ENCODE data around the gene AGR2. TPM values are rescaled to one million over a fixed set of nuclear protein-coding genes. Genes with fewer than 3 reads are reported as not detected.

The AGR2 gene
- total RNA-seq, 4 donors from 2014 or later = 0.46 TPM; not detected in 3

DNA sequence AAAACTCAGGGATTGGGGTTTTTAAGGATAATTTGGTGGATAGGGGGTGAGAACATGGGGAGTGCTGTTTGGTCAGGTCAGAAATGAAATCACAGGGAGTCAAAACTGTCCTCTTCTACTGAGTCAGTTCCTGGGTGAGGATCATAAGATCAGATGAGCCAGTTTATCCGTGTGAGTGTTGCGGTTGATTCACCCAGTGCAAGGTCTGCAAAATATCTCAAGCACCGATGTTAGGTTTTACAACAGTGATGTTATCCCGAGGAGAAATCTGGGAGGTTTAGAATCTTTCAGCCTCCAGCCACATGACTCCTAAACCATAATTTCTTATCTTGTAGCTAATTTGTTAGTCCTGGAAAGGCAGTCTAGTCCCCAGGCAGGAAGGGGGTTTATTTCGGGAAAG, 31.7 kb upstream of the AGR2 start:
- ATAC-seq (ENCODE audit: low FRiP score) = no peak
- no peak for TF ChIP-seq CTCF (IDR thresholded peaks at IDR 0.05)
- no peak for DNase-seq (ENCODE audit: low spot score)

- TF ChIP-seq CTCF (IDR thresholded peaks at IDR 0.05) = no peak
- no peak for DNase-seq (ENCODE audit: low spot score)
- ATAC-seq (ENCODE audit: low FRiP score) = no peak
These were observed 28.6 kb upstream of the AGR2 start for GRCh38 chr7:16833373-16833772.

GRCh38 chr7:16826060-16826459, 21.3 kb upstream of the AGR2 start:
- no peak for TF ChIP-seq CTCF (IDR thresholded peaks at IDR 0.05)
- DNase-seq (ENCODE audit: low spot score) = no peak
- no peak for ATAC-seq (ENCODE audit: low FRiP score)

- no peak for TF ChIP-seq CTCF (IDR thresholded peaks at IDR 0.05)
- ATAC-seq (ENCODE audit: low FRiP score) (no peak), DNase-seq (ENCODE audit: low spot score) (no peak)
These were observed 17.2 kb upstream of the AGR2 start for GRCh38 chr7:16822029-16822428.

DNA sequence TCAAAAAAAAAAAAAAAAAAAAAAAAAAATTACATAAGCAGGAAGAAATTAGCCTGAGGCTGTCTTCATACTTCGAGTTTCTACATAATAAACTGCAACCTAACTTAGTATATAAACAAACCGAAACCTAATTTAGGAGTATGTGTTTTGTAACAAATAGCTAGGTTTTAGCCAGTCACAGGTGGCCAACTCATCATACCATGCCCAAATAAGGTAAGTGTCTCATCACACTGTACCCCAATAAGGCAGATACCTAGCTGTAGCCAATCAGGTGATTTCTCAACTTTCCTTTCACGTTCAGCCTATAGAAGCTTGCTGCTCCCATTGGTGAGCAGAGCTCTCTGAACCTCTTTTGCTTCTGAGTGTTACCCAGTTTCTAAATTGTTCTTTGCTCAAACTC, 13.9 kb upstream of the AGR2 start:
- DNase-seq (ENCODE audit: low spot score) (no peak), ATAC-seq (ENCODE audit: low FRiP score) (no peak)
- no peak for TF ChIP-seq CTCF (IDR thresholded peaks at IDR 0.05)

- DNase-seq (ENCODE audit: low spot score) (no peak), ATAC-seq (ENCODE audit: low FRiP score) (no peak)
- no peak for TF ChIP-seq CTCF (IDR thresholded peaks at IDR 0.05)
These were observed 12.7 kb upstream of the AGR2 start for GRCh38 chr7:16817536-16817935.

DNA sequence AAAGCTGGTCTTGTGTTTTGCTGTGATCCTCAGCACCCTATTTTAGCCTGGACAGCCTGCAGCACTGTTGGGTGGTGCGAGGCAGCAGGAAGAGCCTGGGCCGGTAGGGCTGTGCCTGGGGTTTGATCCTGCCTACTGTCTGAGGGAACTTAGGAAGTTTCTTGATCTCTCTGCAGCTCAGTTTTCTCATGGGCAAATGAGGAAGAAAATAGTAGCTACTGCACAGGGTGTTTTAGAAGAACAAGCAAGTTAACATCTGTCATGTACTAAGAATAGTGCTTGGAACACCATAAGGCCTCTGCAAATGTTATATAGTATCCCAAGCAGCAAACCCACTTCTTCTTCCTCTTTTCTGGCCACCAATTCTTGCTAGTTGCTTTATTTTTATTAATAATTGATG, 12.0 kb upstream of the AGR2 start:
- DNase-seq (ENCODE audit: low spot score) (no peak), ATAC-seq (ENCODE audit: low FRiP score) (no peak)
- no peak for TF ChIP-seq CTCF (IDR thresholded peaks at IDR 0.05)

Measured in omental fat pad (tissue), 4 donors.